Subcutaneous adipose tissue (tissue), 4 donors: ENCODE data around the gene SPRY4. TPM values are rescaled to one million over a fixed set of nuclear protein-coding genes. Genes with fewer than 3 reads are reported as not detected.

ENCODE experiments used
- total RNA-seq, 4 donors: library from RNA; depleted of rRNA; stranded (reverse); fragments of >200 nt; gene quantifications; one replicate each; pipeline ENCODE4 v1.1.0, GENCODE V29; 2016
- TF ChIP-seq, protein P1 (sequence below): fragments of 450-650 bp; IDR thresholded peaks from one replicate; pipeline ENCODE4 v1.5.1; 2016; ENCODE audit warnings: low read depth, mild to moderate bottlenecking, control low read depth, antibody characterized with exemption, moderate library complexity

SPRY4 gene
- total RNA-seq, 4 donors from 2014 or later: 7.0 to 40.4 (median 23.7) TPM

DNA sequence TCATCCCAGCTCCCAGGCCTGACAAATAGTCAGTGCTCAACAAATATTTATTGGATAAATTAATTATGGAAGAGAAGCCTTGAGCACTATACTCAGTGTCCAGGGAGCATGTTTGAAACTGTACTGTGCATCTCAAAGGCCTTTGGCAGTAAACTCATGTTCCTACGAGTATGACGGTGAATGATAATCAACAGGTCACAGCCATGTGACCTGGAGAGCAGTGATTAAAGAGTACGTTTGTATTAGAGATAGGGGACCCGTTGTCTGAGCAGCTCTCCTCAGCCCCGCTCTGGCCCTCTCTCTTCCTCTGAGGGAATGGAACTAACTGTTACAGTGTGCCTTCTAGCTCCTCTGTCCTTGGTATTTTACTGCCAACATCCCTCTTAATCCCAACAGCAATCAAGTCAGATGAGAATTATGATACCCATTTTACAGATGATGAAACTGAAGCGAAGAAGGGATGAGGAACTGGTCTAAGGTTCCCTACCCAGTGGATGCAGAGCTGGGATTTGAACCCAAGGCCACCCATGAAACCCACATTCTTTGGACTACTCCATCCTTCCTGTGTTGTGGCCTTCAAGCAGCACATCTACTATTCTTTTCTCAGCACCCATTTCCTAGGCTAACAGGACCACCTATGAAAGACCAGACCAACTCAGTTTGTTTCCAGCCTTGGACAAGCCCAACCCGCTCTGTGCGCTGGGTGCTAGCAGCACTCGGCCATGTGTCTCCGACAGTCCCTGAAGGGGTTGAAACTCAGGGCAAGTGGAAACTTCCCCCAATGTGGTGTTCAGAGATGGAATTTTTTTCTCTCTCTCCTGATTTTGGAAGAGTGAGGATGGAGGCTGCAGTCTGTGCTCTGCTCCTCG lies 34.9 kb downstream of the SPRY4 start:
- TF ChIP-seq, protein P1, sequence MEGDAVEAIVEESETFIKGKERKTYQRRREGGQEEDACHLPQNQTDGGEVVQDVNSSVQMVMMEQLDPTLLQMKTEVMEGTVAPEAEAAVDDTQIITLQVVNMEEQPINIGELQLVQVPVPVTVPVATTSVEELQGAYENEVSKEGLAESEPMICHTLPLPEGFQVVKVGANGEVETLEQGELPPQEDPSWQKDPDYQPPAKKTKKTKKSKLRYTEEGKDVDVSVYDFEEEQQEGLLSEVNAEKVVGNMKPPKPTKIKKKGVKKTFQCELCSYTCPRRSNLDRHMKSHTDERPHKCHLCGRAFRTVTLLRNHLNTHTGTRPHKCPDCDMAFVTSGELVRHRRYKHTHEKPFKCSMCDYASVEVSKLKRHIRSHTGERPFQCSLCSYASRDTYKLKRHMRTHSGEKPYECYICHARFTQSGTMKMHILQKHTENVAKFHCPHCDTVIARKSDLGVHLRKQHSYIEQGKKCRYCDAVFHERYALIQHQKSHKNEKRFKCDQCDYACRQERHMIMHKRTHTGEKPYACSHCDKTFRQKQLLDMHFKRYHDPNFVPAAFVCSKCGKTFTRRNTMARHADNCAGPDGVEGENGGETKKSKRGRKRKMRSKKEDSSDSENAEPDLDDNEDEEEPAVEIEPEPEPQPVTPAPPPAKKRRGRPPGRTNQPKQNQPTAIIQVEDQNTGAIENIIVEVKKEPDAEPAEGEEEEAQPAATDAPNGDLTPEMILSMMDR: no peak

- TF ChIP-seq, protein P1: no peak
Observed at GRCh38 chr5:142287973-142288313, 36.9 kb downstream of the SPRY4 start.

GRCh38 chr5:142287096-142287972 lies 37.5 kb downstream of the SPRY4 start:
- TF ChIP-seq, protein P1: no peak

- TF ChIP-seq, protein P1: no peak
Observed at GRCh38 chr5:142286111-142286510, 38.7 kb downstream of the SPRY4 start.

DNA sequence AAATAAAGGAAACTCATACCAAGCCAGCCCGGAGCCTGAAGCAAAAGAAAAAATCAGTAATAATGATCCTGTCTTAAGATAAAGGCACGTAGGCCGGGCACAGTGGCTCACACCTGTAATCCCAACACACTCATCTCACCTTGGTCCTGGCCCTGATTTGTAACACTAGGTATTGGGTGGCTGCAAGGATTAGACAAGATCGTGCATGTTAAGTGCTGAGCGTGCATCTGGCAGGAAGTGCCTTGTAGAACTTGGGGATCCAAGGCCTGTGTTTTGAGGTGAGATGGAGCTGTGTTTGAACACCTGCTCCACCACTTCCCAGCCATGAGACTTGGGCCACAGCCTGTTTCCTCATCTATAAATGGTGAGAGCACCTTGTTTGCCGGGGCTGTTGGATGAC lies 41.5 kb downstream of the SPRY4 start:
- TF ChIP-seq, protein P1: no peak

GRCh38 chr5:142281966-142282365 lies 42.9 kb downstream of the SPRY4 start:
- TF ChIP-seq, protein P1: no peak

DNA sequence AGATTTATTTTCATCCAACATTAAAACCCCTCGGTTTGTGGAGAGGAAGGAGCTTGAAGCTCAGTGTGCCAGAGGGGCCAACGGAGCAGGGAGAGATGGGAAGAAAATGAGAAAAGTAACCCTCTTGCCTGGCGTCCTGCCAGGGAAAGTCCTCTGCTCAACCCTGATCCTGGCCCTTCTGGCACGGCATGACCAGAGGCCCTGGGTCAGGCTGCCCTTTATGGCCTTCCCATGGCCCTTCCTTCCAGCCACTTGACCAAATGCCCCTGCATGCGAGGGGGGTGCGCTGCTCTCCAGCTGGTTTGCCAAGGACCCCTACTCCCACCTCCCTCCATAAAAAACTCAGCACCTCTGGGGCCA lies 43.8 kb downstream of the SPRY4 start:
- TF ChIP-seq, protein P1: no peak
